OCI-LY1 (cell line): Measurements from ENCODE around the gene JAKMIP1.
"Not testable (repeated sequence)": the region's sequence is repeated elsewhere in the genome, so short reads cannot be mapped to it uniquely, and the experiment has no call there.

Experiments
- H2AFZ ChIP-seq: fragments of 200-600 bp; sonication (generic), shearing (Covaris generic); 2 replicates; pipeline ENCODE4 v1.6.0; 2014; ENCODE audit warnings: antibody characterized with exemption, mild to moderate bottlenecking, low read length
- H3F3A ChIP-seq: fragments of 200-600 bp; sonication (generic), shearing (Covaris generic); 2 replicates; pipeline ENCODE4 v1.6.0; 2014; ENCODE audit warnings: mild to moderate bottlenecking, antibody characterized with exemption, low read length, moderate library complexity; ENCODE audit not compliant: insufficient read depth
- H3K27ac ChIP-seq: fragments of 200-600 bp; sonication (generic); 2 replicates; pipeline ENCODE4 v1.5.1; 2014; ENCODE audit warnings: low read length, mixed run types, mild to moderate bottlenecking, low read depth; ENCODE audit not compliant: poor library complexity, severe bottlenecking
- H3K27me3 ChIP-seq: fragments of 200-600 bp; sonication (generic); 2 replicates; pipeline ENCODE4 v1.6.0; 2014; ENCODE audit warnings: antibody characterized with exemption, mild to moderate bottlenecking, low read length, moderate library complexity; ENCODE audit not compliant: insufficient read depth
- H3K36me3 ChIP-seq: fragments of 200-600 bp; sonication (generic); 2 replicates; pipeline ENCODE4 v1.6.1; 2014; ENCODE audit warnings: mild to moderate bottlenecking, antibody characterized with exemption, low read length, moderate library complexity, mixed read lengths; ENCODE audit not compliant: insufficient read depth
- H3K4me1 ChIP-seq: fragments of 200-600 bp; sonication (generic); 2 replicates; pipeline ENCODE4 v1.5.1; 2014; ENCODE audit warnings: mild to moderate bottlenecking, low read length, moderate library complexity; ENCODE audit not compliant: insufficient read depth, severe bottlenecking
- H3K4me2 ChIP-seq: fragments of 200-600 bp; sonication (generic), shearing (Covaris generic); 2 replicates; pipeline ENCODE4 v1.6.1; 2014; ENCODE audit warnings: low read length
- H3K4me3 ChIP-seq: fragments of 200-600 bp; sonication (generic); 2 replicates; pipeline ENCODE4 v1.5.1; 2014; ENCODE audit warnings: low read length, low read depth, mild to moderate bottlenecking, mixed read lengths; ENCODE audit not compliant: poor library complexity, severe bottlenecking
- H3K79me2 ChIP-seq: fragments of 200-600 bp; shearing (Covaris generic); 2 replicates; pipeline ENCODE4 v1.6.1; 2016; ENCODE audit warnings: mixed run types, low read length, mixed read lengths; ENCODE audit not compliant: insufficient read depth
- H3K9ac ChIP-seq: fragments of 200-600 bp; sonication (generic), shearing (Covaris generic); 2 replicates; pipeline ENCODE4 v1.6.1; 2014; ENCODE audit warnings: mild to moderate bottlenecking, low read length, mixed read lengths
- H3K9me2 ChIP-seq: fragments of 200-600 bp; sonication (generic), shearing (Covaris generic); 2 replicates; pipeline ENCODE4 v1.6.1; 2014; ENCODE audit warnings: low read depth, mild to moderate bottlenecking, low read length, mixed read lengths
- H3K9me3 ChIP-seq: fragments of 200-600 bp; shearing (Covaris generic); 2 replicates; pipeline ENCODE4 v1.6.1; 2014; ENCODE audit warnings: low read length, mixed read lengths
- H4K20me1 ChIP-seq: fragments of 200-600 bp; sonication (generic), shearing (Covaris generic); 2 replicates; pipeline ENCODE4 v1.6.0; 2016; ENCODE audit warnings: mild to moderate bottlenecking, low read length; ENCODE audit not compliant: insufficient read depth
- CTCF ChIP-seq: fragments of 200-600 bp; sonication (generic), shearing (Covaris generic); IDR thresholded peaks from 2 replicates; pipeline ENCODE4 v1.5.1; 2017; ENCODE audit warnings: mild to moderate bottlenecking, antibody characterized with exemption, low read length, moderate library complexity, mixed read lengths
- EZH2 ChIP-seq: fragments of 200-600 bp; sonication (generic), shearing (Covaris generic); IDR thresholded peaks from 2 replicates; pipeline ENCODE4 v1.8.0; 2017; ENCODE audit warnings: borderline replicate concordance, mixed run types, mild to moderate bottlenecking, antibody characterized with exemption, low read length, moderate library complexity, mixed read lengths

JAKMIP1 gene

GRCh38 chr4:5993876-5994811, 206.2 kb downstream of the JAKMIP1 start:
- TF ChIP-seq CTCF (no peak), EZH2 (no peak)
- Histone ChIP-seq H3K27me3 (no peaks in the 10 kb centered on the region), H3K4me1 (no peaks in the 10 kb centered on the region)

GRCh38 chr4:5993346-5993745, 207.0 kb downstream of the JAKMIP1 start:
- H3K4me2 ChIP-seq, H3F3A ChIP-seq: not testable (repeated sequence)

More at GRCh38 chr4:5993876-5994811, 206.2 kb downstream of the JAKMIP1 start:
- Histone ChIP-seq H3K9me3 (no peaks in the 10 kb centered on the region), H3K4me2 (no peak overlapping the region), H3K9ac (no peak overlapping the region), H3K27ac (no peak overlapping the region), H2AFZ (no peak overlapping the region), H3F3A (no peaks in the 10 kb centered on the region), H3K79me2 (no peaks in the 10 kb centered on the region), H4K20me1 (no peaks in the 10 kb centered on the region), H3K36me3 (no peaks in the 10 kb centered on the region), H3K9me2 (no peaks in the 10 kb centered on the region), H3K4me3 (no peak overlapping the region)

GRCh38 chr4:5992828-5993321, 207.5 kb downstream of the JAKMIP1 start:
- Histone ChIP-seq H3K9me3 (no peaks in the 10 kb centered on the region), H3K79me2 (no peaks in the 10 kb centered on the region), H2AFZ (no peak overlapping the region), H3K4me3 (no peak overlapping the region), H3K27ac (no peak overlapping the region), H3K27me3 (no peaks in the 10 kb centered on the region), H3F3A (no peaks in the 10 kb centered on the region), H3K9me2 (no peaks in the 10 kb centered on the region), H3K9ac (no peak overlapping the region), H3K36me3 (no peaks in the 10 kb centered on the region), H3K4me2 (no peak overlapping the region), H3K4me1 (no peaks in the 10 kb centered on the region), H4K20me1 (no peaks in the 10 kb centered on the region)
- no peak for TF ChIP-seq CTCF
- no peak for TF ChIP-seq EZH2

More at GRCh38 chr4:5993346-5993745, 207.0 kb downstream of the JAKMIP1 start:
- H3K27ac ChIP-seq, H3K9me2 ChIP-seq, H3K27me3 ChIP-seq, H3K9me3 ChIP-seq, H3K9ac ChIP-seq, H4K20me1 ChIP-seq, H3K4me1 ChIP-seq, H2AFZ ChIP-seq, H3K79me2 ChIP-seq, H3K4me3 ChIP-seq, H3K36me3 ChIP-seq: not testable (repeated sequence)
